IMR-90 (cell line): ENCODE measurements around the gene UCP3. TPM values are rescaled to one million over a fixed set of nuclear protein-coding genes. Genes with fewer than 3 reads are reported as not detected.
A peak's percentile ranks its signal among the peaks of the same experiment; 100 is the strongest.

Experiments used
- ATAC-seq: fragments of 200-7000 bp; cut with Tn5 transposase; 2 replicates; pipeline ENCODE4 v1.9.1; 2020; ENCODE audit warnings: low read depth, mild to moderate bottlenecking, moderate library complexity
- BruUV-seq: library from RNA; stranded (reverse); fragments of 400-500 nt; replicated peaks from 2 replicates; lab custom pipeline; 2021; lab: Mats Ljungman, UMichigan
- CTCF ChIA-PET: fragments of 300-600 bp; formaldehyde crosslinking; extraction: SDS; loops from one replicate; lab custom pipeline; 2021; ENCODE audit warnings: antibody characterized with exemption; lab: Yijun Ruan, JAX
- POLR2A ChIA-PET: fragments of 300-600 bp; sonication (Branson Sonifier 250); formaldehyde crosslinking; loops from one replicate; lab custom pipeline; 2022; ENCODE audit warnings: antibody characterized with exemption; ENCODE audit not compliant: unreplicated experiment; lab: Charles Lee
- DNase-seq: peaks from one replicate; pipeline ENCODE4 v3.0.0; 2013
- H2AFZ ChIP-seq: replicated peaks from 2 replicates; pipeline ENCODE3; 2013; ENCODE audit warnings: low read length, mild to moderate bottlenecking; ENCODE audit not compliant: poor library complexity
- H2AK5ac ChIP-seq: 2 replicates; pipeline ENCODE4 v1.6.1; 2013; ENCODE audit warnings: low read depth, low read length, inconsistent platforms
- H2AK9ac ChIP-seq: replicated peaks from 2 replicates; pipeline ENCODE3; 2013; ENCODE audit warnings: mild to moderate bottlenecking, low read depth, low read length, moderate library complexity; ENCODE audit not compliant: poor library complexity
- H2BK120ac ChIP-seq: 2 replicates; pipeline ENCODE4 v1.6.1; 2013; ENCODE audit warnings: low read depth, low read length, inconsistent platforms
- H2BK15ac ChIP-seq: 3 replicates; pipeline ENCODE4 v1.6.1; 2013; ENCODE audit warnings: low read depth, low read length, inconsistent platforms
- H2BK20ac ChIP-seq: 2 replicates; pipeline ENCODE4 v1.6.1; 2013; ENCODE audit warnings: low read depth, mild to moderate bottlenecking, inconsistent platforms, low read length, moderate library complexity
- H2BK5ac ChIP-seq: 2 replicates; pipeline ENCODE4 v1.6.1; 2013; ENCODE audit warnings: mild to moderate bottlenecking, low read depth, low read length, inconsistent platforms; ENCODE audit not compliant: poor library complexity, severe bottlenecking
- H3K14ac ChIP-seq: replicated peaks from 2 replicates; pipeline ENCODE4 v1.6.1; 2013; ENCODE audit warnings: low read depth, low read length, inconsistent platforms
- H3K18ac ChIP-seq: 2 replicates; pipeline ENCODE4 v1.6.1; 2013; ENCODE audit warnings: low read depth, low read length, control low read depth
- H3K23ac ChIP-seq: 2 replicates; pipeline ENCODE4 v1.6.1; 2013; ENCODE audit warnings: low read depth, low read length, inconsistent platforms
- H3K27ac ChIP-seq: 2 replicates; pipeline ENCODE4 v1.5.1; 2013; ENCODE audit warnings: mild to moderate bottlenecking, control low read depth, low read length; ENCODE audit not compliant: insufficient read depth
- H3K27me3 ChIP-seq: 2 replicates; pipeline ENCODE4 v1.6.1; 2013; ENCODE audit warnings: low read length; ENCODE audit not compliant: control insufficient read depth, insufficient read depth
- H3K36me3 ChIP-seq: 2 replicates; pipeline ENCODE4 v1.6.1; 2013; ENCODE audit warnings: low read length, mixed read lengths; ENCODE audit not compliant: control insufficient read depth, insufficient read depth
- H3K4ac ChIP-seq: 2 replicates; pipeline ENCODE4 v1.6.1; 2013; ENCODE audit warnings: low read depth, low read length, inconsistent platforms
- H3K4me1 ChIP-seq: 2 replicates; pipeline ENCODE4 v1.6.1; 2013; ENCODE audit warnings: low read length, mixed read lengths; ENCODE audit not compliant: control insufficient read depth, insufficient read depth
- H3K4me2 ChIP-seq: 2 replicates; pipeline ENCODE4 v1.6.1; 2013; ENCODE audit warnings: low read depth, mild to moderate bottlenecking, control low read depth, low read length, moderate library complexity
- H3K4me3 ChIP-seq: 2 replicates; pipeline ENCODE4 v1.5.1; 2013; ENCODE audit warnings: low read depth, mild to moderate bottlenecking, control low read depth, low read length, moderate library complexity; ENCODE audit not compliant: insufficient read depth
- H3K56ac ChIP-seq: 2 replicates; pipeline ENCODE4 v1.6.1; 2013; ENCODE audit warnings: low read length, inconsistent platforms; ENCODE audit not compliant: insufficient read depth; ENCODE audit errors: extremely low read depth
- H3K79me1 ChIP-seq, 2 experiments: 2 replicates each; pipeline ENCODE4 v1.6.1; 2013; ENCODE audit warnings: low read length in 2 of 2, inconsistent platforms in 1 of 2, low read depth in 1 of 2
- H3K9ac ChIP-seq: 2 replicates; pipeline ENCODE4 v1.6.1; 2013; ENCODE audit warnings: low read depth, low read length, control low read depth
- H3K9me1 ChIP-seq: 2 replicates; pipeline ENCODE4 v1.6.1; 2013; ENCODE audit warnings: low read length, inconsistent platforms; ENCODE audit not compliant: insufficient read depth
- H3K9me3 ChIP-seq: 2 replicates; pipeline ENCODE4 v1.6.1; 2013; ENCODE audit warnings: low read length; ENCODE audit not compliant: control insufficient read depth, insufficient read depth
- H4K20me1 ChIP-seq: 2 replicates; pipeline ENCODE4 v1.6.1; 2013; ENCODE audit warnings: low read length, inconsistent platforms; ENCODE audit not compliant: insufficient read depth
- H4K5ac ChIP-seq: 2 replicates; pipeline ENCODE4 v1.6.1; 2013; ENCODE audit warnings: mild to moderate bottlenecking, low read depth, low read length, control low read depth
- H4K8ac ChIP-seq, 2 experiments: 2 replicates each; pipeline ENCODE4 v1.6.1; 2013; ENCODE audit warnings: low read depth in 2 of 2, low read length in 2 of 2, control low read depth in 1 of 2, inconsistent platforms in 1 of 2
- H4K91ac ChIP-seq: 2 replicates; pipeline ENCODE4 v1.6.1; 2013; ENCODE audit warnings: low read depth, low read length, inconsistent platforms; ENCODE audit not compliant: insufficient read depth
- CEBPB ChIP-seq: IDR thresholded peaks from 2 replicates; pipeline ENCODE4 v1.6.1; 2012; ENCODE audit warnings: low read depth, low read length, improper control_type of control experiment
- CHD1 ChIP-seq: IDR thresholded peaks from 2 replicates; pipeline ENCODE4 v1.6.1; 2012; ENCODE audit warnings: low read depth, low read length, improper control_type of control experiment
- FOS ChIP-seq: fragments of 150-350 bp; IDR thresholded peaks from 2 replicates; pipeline ENCODE4 v1.6.1; 2016; ENCODE audit warnings: low read depth, low read length
- MAZ ChIP-seq: IDR thresholded peaks from 2 replicates; pipeline ENCODE4 v1.6.1; 2012; ENCODE audit warnings: low read depth, mild to moderate bottlenecking, low read length, improper control_type of control experiment, moderate library complexity, borderline replicate concordance
- RAD21 ChIP-seq: IDR thresholded peaks from 2 replicates; pipeline ENCODE4 v1.6.1; 2012; ENCODE audit warnings: low read length, improper control_type of control experiment
- dilution Hi-C: fragments of 300-500 bp; cut with HindIII; formaldehyde crosslinking; loops from one replicate; pipeline ENCODE4 v1.14.3; 2018; ENCODE audit warnings: low sequenced_read_pairs; ENCODE audit not compliant: unreplicated experiment
- in situ Hi-C: fragments of 300-500 bp; cut with MboI; formaldehyde crosslinking; loops from 3 replicates; pipeline ENCODE4 v1.14.3; 2019; ENCODE audit warnings: low sequenced_read_pairs, inconsistent platforms, mixed read lengths
- intact Hi-C: fragments of 100-400 bp; cut with micrococcal nuclease; formaldehyde crosslinking; loops from 2 replicates; pipeline ENCODE4 v1.10.0; 2022
- polyA plus RNA-seq, 3 experiments: library from polyadenylated mRNA; depleted of rRNA; stranded (reverse); fragments of >200 nt; gene quantifications; 2 replicates each; pipeline ENCODE4 v1.2.3, GENCODE V29; 2012; ENCODE audit warnings: low replicate concordance in 1 of 3
- total RNA-seq: library from RNA; depleted of rRNA; stranded (reverse); fragments of >200 nt; gene quantifications from 2 replicates; pipeline ENCODE4 v1.2.3, GENCODE V29; 2012

The UCP3 gene
- total and polyA plus RNA-seq, 2 of the 4 experiments (the other 2 are of a cell fraction), result under 0.01 to 0.80 TPM

DNA sequence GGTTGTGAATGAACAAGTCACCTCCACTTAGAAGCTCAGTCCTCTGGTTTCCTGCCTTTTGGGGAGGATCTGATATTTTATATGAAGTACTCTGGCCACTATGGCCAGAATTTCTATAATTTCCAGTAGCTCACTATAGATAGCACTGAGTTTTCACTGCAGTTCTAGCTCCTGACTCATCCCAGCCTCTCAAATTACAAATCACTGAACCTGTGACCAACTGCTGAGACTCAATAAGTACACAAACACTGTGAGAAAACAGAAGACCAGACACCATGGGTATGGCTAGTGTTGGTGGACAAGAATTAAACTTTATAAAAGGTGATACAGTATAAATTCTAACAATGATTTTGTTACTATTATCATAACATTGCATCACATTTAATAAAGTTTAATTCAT lies 47.1 kb upstream of the UCP3 start:
- intact Hi-C loops, result no loop called here
- Histone ChIP-seq H3K27me3 (no peaks in the 10 kb centered on the region), H2AK9ac (no peak overlapping the region), H2BK20ac (peak overlapping the region; percentile 38), H3K27ac (no peak overlapping the region), H3K9me3 (no peaks in the 10 kb centered on the region), H4K5ac (no peak overlapping the region), H2AFZ (no peak overlapping the region), H3K4ac (peak overlapping the region; percentile 48; the same call in 1 of the 2 replicates), H2AK5ac (no peak overlapping the region), H3K14ac (0 out of 2 replicates have a peak overlapping the region, but pooled peaks have one; percentile 25), H3K9ac (no peak overlapping the region), H3K36me3 (no peaks in the 10 kb centered on the region; the same call in 1 of the 2 replicates), H4K91ac (no peak overlapping the region), H3K4me3 (no peak overlapping the region), H2BK5ac (peak overlapping the region; percentile 76), H3K4me1 (peaks cover 10% of the 10 kb centered on the region), H3K4me2 (peak overlapping the region; percentile 56; the same call in 1 of the 2 replicates), H3K18ac (peak overlapping the region; percentile 34; the same call in 1 of the 2 replicates), H2BK15ac (peak overlapping the region; percentile 48; the same call in 1 of the 3 replicates), H3K56ac (no peak overlapping the region), H2BK120ac (peak overlapping the region; percentile 53; the same call in 1 of the 2 replicates), H3K9me1 (peaks cover 10% of the 10 kb centered on the region), H3K23ac (no peak overlapping the region), H4K20me1 (no peaks in the 10 kb centered on the region), H4K8ac (no peak overlapping the region), H3K79me1 (peaks cover 0 to 20% of the 10 kb centered on the region in 2 experiments; a peak in 2 of 4 replicates)
- TF ChIP-seq CHD1, result no peak
- TF ChIP-seq FOS, result peak; percentile 58; the same call in 1 of the 2 replicates
- 0 out of 2 replicates have a peak, but pooled peaks have one; percentile 8 for TF ChIP-seq CEBPB
- 0 out of 2 replicates have a peak, but pooled peaks have one; percentile 9 for TF ChIP-seq RAD21
- no peak for TF ChIP-seq MAZ
- ATAC-seq, result peak; percentile 89
- dilution Hi-C loops, result no loop called here
- in situ Hi-C loops, result no loop called here
- ChIA-PET CTCF (no interaction called here), POLR2A (no interaction called here)
- peak; percentile 88 for DNase-seq
- no TSS peak for BruUV-seq
